BE2C (cell line): ENCODE measurements around the gene ENGASE.

Source experiments
- DNase-seq: peaks from one replicate; pipeline ENCODE4 v3.0.0-alpha.2; 2020
- H3K27me3 ChIP-seq: fragments of 250-450 bp; sonication (Bioruptor Pico); 2 replicates; pipeline ENCODE4 v1.5.1; 2020; ENCODE audit warnings: mild to moderate bottlenecking
- H3K36me3 ChIP-seq: fragments of 250-450 bp; sonication (Bioruptor Pico); 2 replicates; pipeline ENCODE4 v1.5.1; 2020; ENCODE audit warnings: mild to moderate bottlenecking
- H3K4me1 ChIP-seq: fragments of 250-450 bp; sonication (Bioruptor Pico); 2 replicates; pipeline ENCODE4 v1.5.1; 2020
- H3K4me3 ChIP-seq: 2 replicates; pipeline ENCODE4 v1.5.1; 2011; ENCODE audit warnings: low read depth, low read length
- H3K9me3 ChIP-seq: fragments of 250-450 bp; sonication (Bioruptor Pico); 2 replicates; pipeline ENCODE4 v1.5.1; 2020
- CTCF ChIP-seq: IDR thresholded peaks from 2 replicates; pipeline ENCODE4 v1.5.1; 2012; ENCODE audit warnings: mild to moderate bottlenecking, low read depth, low read length

Gene ENGASE

GRCh38 chr17:79038545-79039135, 36.0 kb upstream of the ENGASE start:
- no peak for DNase-seq
- Histone ChIP-seq H3K27me3 (no peaks in the 10 kb centered on the region), H3K36me3 (no peaks in the 10 kb centered on the region), H3K4me3 (no peak overlapping the region), H3K4me1 (no peaks in the 10 kb centered on the region), H3K9me3 (no peaks in the 10 kb centered on the region)
- no peak for TF ChIP-seq CTCF

GRCh38 chr17:79039171-79039570, 35.5 kb upstream of the ENGASE start:
- Histone ChIP-seq H3K36me3 (no peaks in the 10 kb centered on the region), H3K4me3 (no peak overlapping the region), H3K27me3 (no peaks in the 10 kb centered on the region), H3K9me3 (no peaks in the 10 kb centered on the region), H3K4me1 (no peaks in the 10 kb centered on the region)
- no peak for TF ChIP-seq CTCF
- no peak for DNase-seq

GRCh38 chr17:79039886-79040285, 34.7 kb upstream of the ENGASE start:
- Histone ChIP-seq H3K9me3 (no peaks in the 10 kb centered on the region), H3K36me3 (no peaks in the 10 kb centered on the region), H3K4me3 (no peak overlapping the region), H3K27me3 (no peaks in the 10 kb centered on the region), H3K4me1 (no peaks in the 10 kb centered on the region)
- no peak for TF ChIP-seq CTCF
- no peak for DNase-seq

GRCh38 chr17:79041041-79041570, 33.5 kb upstream of the ENGASE start:
- no peak overlapping the region for H3K4me3 ChIP-seq
- H3K27me3 ChIP-seq, result no peaks in the 10 kb centered on the region
- no peaks in the 10 kb centered on the region for H3K36me3 ChIP-seq
- TF ChIP-seq CTCF, result no peak
- no peaks in the 10 kb centered on the region for H3K9me3 ChIP-seq
- DNase-seq, result no peak
- H3K4me1 ChIP-seq, result peaks cover 1% of the 10 kb centered on the region

GRCh38 chr17:79041723-79042420, 32.8 kb upstream of the ENGASE start:
- H3K36me3 ChIP-seq, result no peaks in the 10 kb centered on the region
- no peak for DNase-seq
- no peak for TF ChIP-seq CTCF

More at GRCh38 chr17:79041723-79042420, 32.8 kb upstream of the ENGASE start:
- no peak overlapping the region for H3K4me3 ChIP-seq
- no peaks in the 10 kb centered on the region for H3K27me3 ChIP-seq
- peaks cover 5% of the 10 kb centered on the region for H3K4me1 ChIP-seq
- H3K9me3 ChIP-seq, result no peaks in the 10 kb centered on the region
